Measurements from ENCODE around the gene HAUS8.
"Not testable (repeated sequence)": the region's sequence is repeated elsewhere in the genome, so short reads cannot be mapped to it uniquely, and the experiment has no call there.

HAUS8 gene

GRCh38 chr19:17075035-17075863 is at the start of gene HAUS8, which contains the start of gene MYO9B:
Gene HAUS8 (minus strand): TSS chr19:17075452. CDS start chr19:17075422, 30 bp downstream.
Gene MYO9B (plus strand): TSS chr19:17075777. CDS start chr19:17101718, 25,941 bp downstream.
- peak; percentile 98 to 99 for DNase-seq

GRCh38 chr19:17124025-17124424 is 48.8 kb upstream of the HAUS8 start:
- DNase-seq: no peak

GRCh38 chr19:17123041-17123440 is 47.8 kb upstream of the HAUS8 start:
- no peak for DNase-seq

GRCh38 chr19:17121736-17122293 is 46.6 kb upstream of the HAUS8 start:
- DNase-seq: no peak

GRCh38 chr19:17118957-17119356 is 43.7 kb upstream of the HAUS8 start:
- no peak for DNase-seq

- no peak for DNase-seq
Observed at GRCh38 chr19:17116996-17117702, 41.9 kb upstream of the HAUS8 start.

- no peak for DNase-seq
Observed at GRCh38 chr19:17114414-17114831, 39.2 kb upstream of the HAUS8 start.

GRCh38 chr19:17113127-17113785 is 38.0 kb upstream of the HAUS8 start:
- no peak for DNase-seq

- no peak for DNase-seq
Observed at GRCh38 chr19:17112700-17113099, 37.4 kb upstream of the HAUS8 start.

GRCh38 chr19:17112271-17112670 is 37.0 kb upstream of the HAUS8 start:
- no peak for DNase-seq

GRCh38 chr19:17111766-17112165 is 36.5 kb upstream of the HAUS8 start:
- no peak for DNase-seq

GRCh38 chr19:17110599-17110966 is 35.3 kb upstream of the HAUS8 start:
- DNase-seq: no peak

GRCh38 chr19:17109962-17110598 is 34.8 kb upstream of the HAUS8 start:
- DNase-seq: no peak

GRCh38 chr19:17109300-17109699 is 34.0 kb upstream of the HAUS8 start:
- no peak for DNase-seq

GRCh38 chr19:17108453-17108784 is 33.2 kb upstream of the HAUS8 start:
- no peak for DNase-seq

- no peak for DNase-seq
Observed at GRCh38 chr19:17107546-17108452, 32.5 kb upstream of the HAUS8 start.

GRCh38 chr19:17106964-17107363 is 31.7 kb upstream of the HAUS8 start:
- DNase-seq: not testable (repeated sequence)

GRCh38 chr19:17105556-17105955 is 30.3 kb upstream of the HAUS8 start:
- DNase-seq: no peak

GRCh38 chr19:17104679-17105078 is 29.4 kb upstream of the HAUS8 start:
- DNase-seq: no peak

- peak in 1 of 2 donors; percentile 18 for DNase-seq
Observed at GRCh38 chr19:17103177-17103576, 27.9 kb upstream of the HAUS8 start.

Data from stimulated activated CD4-positive, alpha-beta T cell treated with anti-CD3 and anti-CD28 coated beads, Interleukin-2, amount 100 ng/mL, for 48 hours (primary cell).